K562 (cell line): ENCODE results near the gene RGS19. TPM values are rescaled to one million over a fixed set of nuclear protein-coding genes. Genes with fewer than 3 reads are reported as not detected.

Experiments
- CREM ChIP-seq: IDR thresholded peaks from 2 replicates; pipeline ENCODE4 v1.6.1; 2014; ENCODE audit warnings: antibody characterized with exemption, low read depth
- EHMT2 ChIP-seq: fragments of 450-650 bp; IDR thresholded peaks from 2 replicates; pipeline ENCODE4 v1.6.1; 2018; ENCODE audit warnings: antibody characterized with exemption
- ETV5 ChIP-seq: sonication (generic); formaldehyde crosslinking; IDR thresholded peaks from 2 replicates; pipeline ENCODE4 v1.4.0; 2020; ENCODE audit warnings: low read depth, mild to moderate bottlenecking, missing genetic modification reagents
- GATAD2B ChIP-seq: fragments of 450-650 bp; IDR thresholded peaks from 2 replicates; pipeline ENCODE4 v1.6.1; 2017; ENCODE audit warnings: mild to moderate bottlenecking, borderline replicate concordance
- HMGN3 ChIP-seq: IDR thresholded peaks from 2 replicates; pipeline ENCODE4 v1.6.1; 2011; ENCODE audit warnings: borderline replicate concordance, low read depth, mild to moderate bottlenecking, mixed read lengths, low read length; ENCODE audit not compliant: insufficient read length; ENCODE audit errors: extremely low read depth
- MEF2A ChIP-seq: IDR thresholded peaks from 2 replicates; pipeline ENCODE4 v1.6.1; 2011; ENCODE audit warnings: low read depth, mild to moderate bottlenecking, low read length, moderate library complexity; ENCODE audit not compliant: control insufficient read depth
- MTA1 ChIP-seq: fragments of 450-650 bp; IDR thresholded peaks from 2 replicates; pipeline ENCODE4 v1.6.1; 2017; ENCODE audit warnings: borderline replicate concordance
- PHF8 ChIP-seq: fragments of 200-600 bp; sonication (generic); IDR thresholded peaks from 2 replicates; pipeline ENCODE4 v1.6.1; 2012; ENCODE audit warnings: mixed run types, mild to moderate bottlenecking, inconsistent platforms, low read length, moderate library complexity, borderline replicate concordance
- SREBF2 ChIP-seq: sonication (generic); formaldehyde crosslinking; IDR thresholded peaks from 2 replicates; pipeline ENCODE4 v1.4.0; 2020; ENCODE audit warnings: mild to moderate bottlenecking, missing genetic modification reagents
- UBTF ChIP-seq, 2 experiments: IDR thresholded peaks; 2 replicates each; pipeline ENCODE4 v1.6.1; 2012; ENCODE audit warnings: improper control_type of control experiment in 2 of 2, low read depth in 2 of 2, low read length in 2 of 2, borderline replicate concordance in 1 of 2
- VEZF1 ChIP-seq: fragments of 200-800 bp; sonication (Bioruptor generic); IDR thresholded peaks from 2 replicates; pipeline ENCODE4 v1.6.1; 2017; ENCODE audit warnings: missing genetic modification characterization, missing compliant biosample characterization
- ZNF197 ChIP-seq: fragments of 200-800 bp; sonication (Bioruptor generic); IDR thresholded peaks from 2 replicates; pipeline ENCODE4 v1.6.1; 2016; ENCODE audit warnings: low read depth, missing genetic modification characterization, missing compliant biosample characterization
- ZNF707 ChIP-seq: fragments of 250-450 bp; sonication (Bioruptor Pico); conservative IDR thresholded peaks from 2 replicates; pipeline ENCODE4 v1.8.0; 2022; ENCODE audit warnings: inconsistent platforms, mild to moderate bottlenecking, moderate library complexity
- polyA plus RNA-seq, 8 experiments: library from polyadenylated mRNA; depleted of rRNA in 4 of 8; stranded (reverse) in 5 of 8; unstranded in 3 of 8; fragments of >200 nt; fragmentation: Nextera tagmentation in 2 of 8; fragmentation: Illumina TruSeq in 1 of 8; extraction: Ambion mirVana in 2 of 8; extraction: Trizol in 1 of 8; gene quantifications; 2 replicates each; pipeline versions ENCODE4 v1.2.1 to v1.2.3, GENCODE V29; 2011 to 2014; ENCODE audit warnings: inconsistent platforms in 1 of 8, missing spikeins in 1 of 8
- total RNA-seq, 7 experiments: library from RNA; depleted of rRNA in 6 of 7; stranded (reverse); fragments of >200 nt in 6 of 7; fragmentation: Illumina TruSeq in 2 of 7; extraction: Trizol in 2 of 7; gene quantifications; 2 replicates each; pipeline versions ENCODE4 v1.2.1 to v1.2.3, GENCODE V29; 2011 to 2021; ENCODE audit warnings: low replicate concordance in 1 of 7
- TF ChIP-seq, protein P1 (sequence below), 2 experiments: fragments of 200-800 bp in 1 of 2; sonication (Bioruptor generic) in 1 of 2; sonication (generic) in 1 of 2; formaldehyde crosslinking in 1 of 2; IDR thresholded peaks in 1 of 2; conservative IDR thresholded peaks in 1 of 2; 2 replicates each; pipeline versions ENCODE4 v1.5.0 to v1.6.1; 2016 to 2020; ENCODE audit warnings: missing compliant biosample characterization in 1 of 2, missing genetic modification characterization in 1 of 2, missing genetic modification reagents in 1 of 2
- TF ChIP-seq, protein P2 (sequence below): fragments of 250-450 bp; sonication (Bioruptor Pico); IDR thresholded peaks from 2 replicates; pipeline ENCODE4 v1.8.0; 2022; ENCODE audit warnings: moderate library complexity, mild to moderate bottlenecking, inconsistent platforms
- TF ChIP-seq, protein P3 (sequence below): fragments of 250-450 bp; sonication (Bioruptor Pico); IDR thresholded peaks from 2 replicates; pipeline ENCODE4 v1.5.0; 2022; ENCODE audit warnings: mild to moderate bottlenecking

Gene RGS19
- total and polyA plus RNA-seq, 9 of the 15 experiments (the other 6 are each of a cell fraction or from before 2014, with no cell fraction given): 0.41 to 23.7 (median 14.6) TPM

- TF ChIP-seq, protein P1, sequence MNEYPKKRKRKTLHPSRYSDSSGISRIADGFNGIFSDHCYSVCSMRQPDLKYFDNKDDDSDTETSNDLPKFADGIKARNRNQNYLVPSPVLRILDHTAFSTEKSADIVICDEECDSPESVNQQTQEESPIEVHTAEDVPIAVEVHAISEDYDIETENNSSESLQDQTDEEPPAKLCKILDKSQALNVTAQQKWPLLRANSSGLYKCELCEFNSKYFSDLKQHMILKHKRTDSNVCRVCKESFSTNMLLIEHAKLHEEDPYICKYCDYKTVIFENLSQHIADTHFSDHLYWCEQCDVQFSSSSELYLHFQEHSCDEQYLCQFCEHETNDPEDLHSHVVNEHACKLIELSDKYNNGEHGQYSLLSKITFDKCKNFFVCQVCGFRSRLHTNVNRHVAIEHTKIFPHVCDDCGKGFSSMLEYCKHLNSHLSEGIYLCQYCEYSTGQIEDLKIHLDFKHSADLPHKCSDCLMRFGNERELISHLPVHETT (CRISPR knock-in tag; conservative IDR thresholded peaks at IDR 0.05 in 1 of 2, IDR thresholded peaks at IDR 0.05 in 1 of 2): 0 out of 4 replicates have a peak, but pooled peaks of 1 of the 2 experiments have one; percentile 14
- peak; percentile 32; the same call in 1 of the 2 replicates for TF ChIP-seq PHF8
- TF ChIP-seq UBTF (IDR thresholded peaks at IDR 0.05; ENCODE audit: borderline replicate concordance in 1 of 2, low read depth in 2 of 2, low read length in 2 of 2): peak; percentile 68 to 92
- no peak for TF ChIP-seq ETV5 (CRISPR knock-in tag)
- peak; percentile 52; the same call in 1 of the 2 replicates for TF ChIP-seq GATAD2B
- TF ChIP-seq ZNF197: 0 out of 2 replicates have a peak, but pooled peaks have one; percentile 23
- peak; percentile 80 for TF ChIP-seq VEZF1 (CRISPR knock-in tag)
- no peak for TF ChIP-seq MEF2A
- no peak for TF ChIP-seq ZNF707 (CRISPR knock-in tag)
- no peak for TF ChIP-seq HMGN3
- no peak for TF ChIP-seq SREBF2
- 0 out of 2 replicates have a peak, but pooled peaks have one; percentile 36 for TF ChIP-seq MTA1
- TF ChIP-seq CREM: no peak
- TF ChIP-seq, protein P2, sequence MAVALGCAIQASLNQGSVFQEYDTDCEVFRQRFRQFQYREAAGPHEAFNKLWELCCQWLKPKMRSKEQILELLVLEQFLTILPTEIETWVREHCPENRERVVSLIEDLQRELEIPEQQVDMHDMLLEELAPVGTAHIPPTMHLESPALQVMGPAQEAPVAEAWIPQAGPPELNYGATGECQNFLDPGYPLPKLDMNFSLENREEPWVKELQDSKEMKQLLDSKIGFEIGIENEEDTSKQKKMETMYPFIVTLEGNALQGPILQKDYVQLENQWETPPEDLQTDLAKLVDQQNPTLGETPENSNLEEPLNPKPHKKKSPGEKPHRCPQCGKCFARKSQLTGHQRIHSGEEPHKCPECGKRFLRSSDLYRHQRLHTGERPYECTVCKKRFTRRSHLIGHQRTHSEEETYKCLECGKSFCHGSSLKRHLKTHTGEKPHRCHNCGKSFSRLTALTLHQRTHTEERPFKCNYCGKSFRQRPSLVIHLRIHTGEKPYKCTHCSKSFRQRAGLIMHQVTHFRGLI (CRISPR knock-in tag): no peak
- no peak for TF ChIP-seq EHMT2
- TF ChIP-seq, protein P3, sequence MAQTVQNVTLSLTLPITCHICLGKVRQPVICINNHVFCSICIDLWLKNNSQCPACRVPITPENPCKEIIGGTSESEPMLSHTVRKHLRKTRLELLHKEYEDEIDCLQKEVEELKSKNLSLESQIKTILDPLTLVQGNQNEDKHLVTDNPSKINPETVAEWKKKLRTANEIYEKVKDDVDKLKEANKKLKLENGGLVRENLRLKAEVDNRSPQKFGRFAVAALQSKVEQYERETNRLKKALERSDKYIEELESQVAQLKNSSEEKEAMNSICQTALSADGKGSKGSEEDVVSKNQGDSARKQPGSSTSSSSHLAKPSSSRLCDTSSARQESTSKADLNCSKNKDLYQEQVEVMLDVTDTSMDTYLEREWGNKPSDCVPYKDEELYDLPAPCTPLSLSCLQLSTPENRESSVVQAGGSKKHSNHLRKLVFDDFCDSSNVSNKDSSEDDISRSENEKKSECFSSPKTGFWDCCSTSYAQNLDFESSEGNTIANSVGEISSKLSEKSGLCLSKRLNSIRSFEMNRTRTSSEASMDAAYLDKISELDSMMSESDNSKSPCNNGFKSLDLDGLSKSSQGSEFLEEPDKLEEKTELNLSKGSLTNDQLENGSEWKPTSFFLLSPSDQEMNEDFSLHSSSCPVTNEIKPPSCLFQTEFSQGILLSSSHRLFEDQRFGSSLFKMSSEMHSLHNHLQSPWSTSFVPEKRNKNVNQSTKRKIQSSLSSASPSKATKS (CRISPR knock-in tag): no peak
Observed at GRCh38 chr20:64049060-64049877, 30.0 kb downstream of the RGS19 start, which contains the start of gene SOX18 (continued).
